IPS DF 19.7 (cell line): ENCODE measurements around the gene ABR.

Source experiments
- DNase-seq: peaks from one replicate; pipeline ENCODE4 v3.0.0-alpha.2; 2013; ENCODE audit warnings: low read depth, low spot score

The ABR gene

DNA sequence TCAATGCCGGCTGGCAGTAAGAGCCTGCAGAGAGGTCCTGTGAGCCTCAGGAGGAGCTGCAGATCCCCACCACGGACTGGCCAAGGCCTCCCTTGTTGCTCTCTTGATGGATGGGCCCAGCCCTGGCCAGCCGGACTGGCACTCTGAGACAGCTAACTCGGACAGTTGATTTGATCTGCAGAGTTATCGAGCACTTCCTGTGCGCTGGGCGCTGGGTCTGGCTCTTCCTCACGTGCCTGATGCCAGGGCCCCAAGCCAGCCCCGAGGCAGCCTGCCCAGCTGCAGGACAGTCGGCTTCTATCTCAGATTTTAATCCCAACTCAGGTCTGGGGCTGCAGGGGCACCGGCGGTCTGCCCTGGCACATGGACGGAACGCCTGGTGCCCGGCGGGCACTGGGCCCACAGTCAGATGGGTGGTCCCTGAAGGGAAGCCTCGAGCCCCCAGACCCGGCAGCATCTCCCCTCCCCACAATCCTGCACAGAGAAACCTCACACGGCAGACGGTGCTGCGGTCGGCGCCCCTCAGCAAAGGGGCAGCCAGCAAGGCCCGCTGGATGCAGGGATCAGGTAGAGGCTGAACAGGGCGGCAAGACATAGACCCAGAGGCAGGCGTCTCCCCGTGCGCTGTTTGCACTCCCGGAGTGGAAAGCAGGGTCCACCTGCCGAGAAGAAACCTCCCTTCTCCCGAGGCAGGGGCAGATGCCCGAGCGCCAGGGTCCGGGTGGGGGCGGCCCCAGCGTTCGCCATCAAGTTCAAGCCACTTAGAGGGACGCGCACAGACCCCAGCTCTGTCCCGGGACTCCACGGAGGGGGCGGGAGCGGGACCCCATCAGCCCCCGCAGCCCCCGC lies 148.9 kb downstream of the ABR start:
- DNase-seq: no peak

DNA sequence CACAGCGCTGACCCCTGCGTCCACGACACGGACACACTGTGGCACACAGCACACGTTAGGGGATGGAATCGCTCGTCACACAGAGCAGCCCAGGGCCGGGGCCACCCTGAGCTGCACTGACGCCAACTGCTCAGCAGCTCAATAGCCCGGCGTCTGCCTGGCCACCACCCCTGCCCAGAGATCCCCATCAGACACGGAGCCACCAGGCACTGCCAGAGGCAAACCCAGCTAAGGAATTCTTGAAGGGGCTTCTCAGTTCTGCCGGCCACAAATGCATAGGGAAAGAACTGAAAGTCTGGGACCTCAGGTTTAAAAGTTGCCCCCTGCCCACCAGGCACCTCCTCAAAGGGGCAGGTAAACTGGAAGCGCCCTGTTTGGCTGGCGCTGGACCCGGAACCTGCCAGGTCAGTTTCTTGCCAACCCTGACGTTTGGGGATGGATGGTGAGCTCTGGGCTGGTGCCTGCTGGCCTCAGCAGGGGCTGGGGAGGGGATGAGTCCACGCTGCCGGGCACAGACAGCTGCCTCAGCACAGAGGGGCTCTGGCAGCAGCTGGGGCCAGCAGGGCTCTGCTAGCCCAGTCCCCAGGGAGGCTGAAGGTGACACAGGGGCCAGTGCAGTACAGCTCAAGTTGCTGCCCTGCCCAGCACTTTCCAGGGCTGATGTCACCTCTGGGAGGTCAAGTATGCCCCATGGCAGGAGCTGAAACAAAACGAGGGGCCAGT lies 149.7 kb downstream of the ABR start:
- no peak for DNase-seq

DNA sequence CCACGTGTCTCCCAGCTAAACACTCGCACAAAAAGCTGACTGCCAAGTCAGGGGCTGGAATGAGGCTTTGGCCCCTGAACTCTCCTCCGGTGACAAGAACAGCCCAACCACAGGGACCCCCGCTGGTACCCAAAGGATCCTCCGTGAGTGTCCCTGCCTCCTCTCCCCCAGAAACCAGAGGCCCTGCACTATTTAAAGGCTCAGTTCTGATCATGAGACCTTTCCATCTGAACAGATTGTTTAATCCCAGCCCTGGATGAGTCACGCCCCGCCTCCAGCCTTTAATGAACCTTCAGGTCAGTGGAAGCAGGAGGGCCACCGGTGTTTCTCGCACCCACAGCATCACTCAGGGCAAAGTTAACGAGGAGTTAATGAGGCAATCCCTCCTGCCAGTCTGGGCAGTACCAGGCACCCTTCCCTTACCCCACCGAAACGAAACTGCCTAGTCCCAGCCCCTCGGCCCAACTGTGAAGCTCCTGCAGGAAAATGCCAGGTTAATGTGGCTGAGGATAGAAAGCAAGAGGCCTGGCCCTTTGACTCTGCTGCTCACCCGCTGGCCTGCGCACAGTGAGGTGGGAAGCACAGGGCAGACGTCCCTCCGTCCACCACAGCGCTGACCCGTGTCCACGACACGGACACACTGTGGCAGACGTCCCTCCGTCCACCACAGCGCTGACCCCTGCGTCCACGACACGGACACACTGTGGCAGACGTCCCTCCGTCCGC lies 150.4 kb downstream of the ABR start:
- DNase-seq: no peak

DNA sequence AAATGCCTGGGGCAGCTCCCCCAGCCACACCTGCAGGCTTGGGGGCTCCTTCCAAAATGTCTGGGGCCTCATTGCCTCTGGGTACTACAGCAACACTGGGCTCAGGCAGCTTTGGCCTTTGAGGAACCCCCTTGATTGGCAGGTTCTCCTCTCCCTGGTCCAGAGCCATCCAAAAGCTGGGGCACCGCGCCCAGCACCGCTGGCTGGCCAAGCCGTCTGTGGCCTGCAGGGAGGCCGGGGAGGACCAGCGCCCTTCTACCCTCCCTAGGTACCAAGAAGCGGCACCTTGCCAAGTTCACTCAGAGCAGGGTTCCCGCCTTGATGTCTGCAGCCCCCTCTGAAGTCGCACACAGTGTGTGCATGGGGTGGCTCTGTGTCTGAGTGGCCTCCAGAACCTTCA lies 152.7 kb downstream of the ABR start:
- DNase-seq: no peak

DNA sequence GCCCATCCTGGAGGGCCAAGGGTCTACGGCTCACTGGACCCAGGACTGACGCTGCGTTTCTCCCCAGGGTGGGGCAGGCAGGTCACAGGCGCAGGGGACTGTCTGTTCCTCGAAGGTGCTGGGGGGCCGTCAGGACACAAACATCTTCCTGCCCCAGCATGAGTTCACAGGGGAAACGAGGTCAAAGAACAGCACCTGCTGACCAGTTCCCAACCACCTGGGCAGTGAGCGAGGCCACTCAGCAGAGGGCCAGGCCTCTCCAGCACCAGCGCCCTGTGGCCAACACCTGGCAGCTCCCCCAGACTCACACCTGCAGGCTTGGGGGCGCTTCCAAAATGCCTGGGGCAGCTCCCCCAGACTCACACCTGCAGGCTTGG lies 153.2 kb downstream of the ABR start:
- no peak for DNase-seq

DNA sequence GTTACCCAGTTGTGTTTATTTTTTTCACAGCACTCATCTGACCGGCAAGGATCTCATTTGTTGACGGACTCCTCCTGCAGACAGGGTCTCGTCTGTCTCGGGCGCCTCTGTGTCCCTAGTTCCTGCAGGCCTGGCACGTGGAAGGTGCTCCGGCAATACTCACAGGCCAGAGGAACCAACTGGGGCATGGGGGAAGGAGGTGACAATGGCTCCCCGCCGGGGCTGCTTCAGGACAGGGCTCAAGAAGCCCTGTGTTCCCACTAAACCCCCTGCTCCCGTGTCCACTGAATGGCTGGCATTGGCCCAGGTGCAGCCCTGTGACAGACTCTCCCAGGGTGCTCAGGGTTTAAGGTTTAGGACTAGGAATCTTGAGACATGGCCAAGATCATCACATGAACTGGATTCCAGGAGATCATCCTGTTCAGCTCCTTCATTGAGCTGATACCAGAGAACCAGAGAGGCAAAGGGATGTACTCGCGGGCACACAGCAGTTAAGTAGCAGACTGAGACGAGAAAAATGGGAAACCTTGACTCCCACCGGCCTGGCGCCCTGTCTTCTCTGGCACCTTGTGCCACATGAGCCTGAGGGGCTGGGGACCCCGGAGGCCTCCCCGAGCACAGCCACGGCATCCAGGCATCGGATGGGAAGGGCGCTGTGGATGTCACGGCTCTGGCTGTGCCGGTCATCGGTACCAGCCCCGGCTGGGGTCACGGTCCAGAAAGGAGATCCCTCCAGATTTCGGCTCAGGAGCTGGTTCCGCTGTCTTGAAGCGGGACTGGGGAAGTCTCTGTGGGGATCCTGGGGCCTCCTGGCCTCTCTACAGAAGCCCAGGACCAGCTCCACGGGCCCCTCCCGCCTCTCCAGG lies 153.8 kb downstream of the ABR start:
- no peak for DNase-seq

DNA sequence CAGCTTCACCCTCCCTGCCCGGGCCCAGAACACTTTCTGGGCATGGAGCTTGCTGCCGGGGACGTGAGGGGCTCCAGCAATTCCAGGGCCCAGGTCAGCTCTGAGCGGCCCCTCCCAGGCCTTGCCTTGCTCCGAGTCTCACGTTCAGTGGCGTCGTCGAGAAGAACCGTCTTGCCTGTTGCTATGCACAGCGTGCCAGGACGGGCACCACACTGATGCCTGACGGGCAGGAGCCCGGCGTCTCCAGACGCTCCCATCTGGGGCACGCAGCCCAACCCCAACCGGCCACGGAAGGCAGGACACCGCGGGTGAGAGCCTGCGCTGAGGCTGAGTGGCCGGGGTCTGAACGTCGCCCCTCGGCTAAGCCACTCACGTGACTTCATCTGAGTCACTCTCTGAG lies 155.7 kb downstream of the ABR start:
- no peak for DNase-seq

DNA sequence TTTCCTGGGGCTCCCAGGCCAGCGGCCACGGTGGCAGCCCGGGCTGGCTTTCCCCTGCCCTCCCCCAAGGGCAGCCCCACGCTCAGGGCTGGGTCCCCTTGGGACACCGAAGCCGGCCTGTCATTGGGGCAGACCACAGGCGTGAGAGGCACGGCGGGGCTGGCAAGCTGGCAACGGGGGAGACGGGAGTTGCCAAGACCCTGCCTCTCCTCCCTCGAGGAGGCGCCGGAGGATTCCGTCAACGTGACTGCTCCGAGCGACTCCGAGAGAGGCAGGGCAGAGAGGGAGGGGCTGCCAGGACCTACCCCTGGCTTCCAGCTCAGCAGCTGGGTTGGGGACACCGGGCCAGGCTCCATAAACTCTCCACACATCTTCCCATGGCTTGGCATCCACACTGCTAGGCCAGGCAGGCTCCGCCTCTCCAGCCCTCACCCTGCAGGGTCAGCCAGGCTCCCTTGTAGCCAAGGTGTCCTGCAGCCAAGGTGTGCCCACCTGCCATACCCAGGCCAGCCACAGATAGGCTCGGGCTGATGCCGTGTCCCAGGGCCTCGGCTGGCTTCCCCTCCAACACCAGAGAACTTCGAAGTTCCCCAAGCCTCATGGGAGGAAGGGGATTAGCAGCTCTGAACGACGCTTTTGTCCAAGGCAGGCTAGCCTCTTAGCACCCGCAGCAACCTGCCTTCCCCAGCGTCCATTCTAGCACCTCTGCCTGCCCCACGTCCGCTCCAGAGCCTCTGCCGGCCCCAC lies 157.3 kb downstream of the ABR start:
- no peak for DNase-seq

DNA sequence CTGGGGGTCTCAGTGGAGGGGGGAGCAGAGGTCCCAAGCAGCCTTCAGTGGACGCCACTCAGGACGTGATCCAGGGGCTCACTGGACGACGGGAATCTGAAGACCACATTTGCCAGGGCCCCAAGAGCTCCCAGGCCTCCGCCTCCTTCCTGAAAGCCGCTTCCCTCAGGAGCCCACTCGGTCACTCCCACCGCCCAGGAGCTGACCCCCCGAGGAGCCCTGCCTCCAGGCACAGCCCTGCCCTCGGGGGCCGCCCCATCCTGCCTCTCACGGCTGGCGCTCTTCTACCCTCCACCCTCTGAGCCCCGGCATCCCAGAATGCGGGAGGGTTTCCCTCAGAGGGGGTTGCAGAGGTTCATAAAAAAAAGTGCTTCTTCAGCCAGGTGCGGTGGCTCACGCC lies 158.6 kb downstream of the ABR start:
- no peak for DNase-seq

DNA sequence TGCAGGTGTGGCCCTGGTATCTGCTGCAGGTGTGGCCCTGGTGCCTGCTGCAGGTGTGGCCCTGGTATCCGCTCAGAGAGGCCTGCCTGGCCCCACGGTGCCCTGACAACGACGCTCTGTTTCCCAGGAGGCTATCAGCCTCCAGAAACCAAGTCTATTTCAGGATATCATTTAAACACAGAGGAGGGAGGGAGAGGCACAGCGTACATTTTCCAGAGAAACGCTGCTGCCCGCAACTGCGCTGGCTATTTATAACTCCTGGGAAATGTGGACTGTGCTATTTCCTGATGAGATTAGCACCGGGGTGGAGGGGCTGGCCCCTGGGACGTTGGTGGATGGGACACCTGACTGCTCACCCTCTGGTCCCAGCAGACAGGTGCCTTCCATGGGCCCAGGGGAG lies 160.3 kb downstream of the ABR start:
- no peak for DNase-seq

DNA sequence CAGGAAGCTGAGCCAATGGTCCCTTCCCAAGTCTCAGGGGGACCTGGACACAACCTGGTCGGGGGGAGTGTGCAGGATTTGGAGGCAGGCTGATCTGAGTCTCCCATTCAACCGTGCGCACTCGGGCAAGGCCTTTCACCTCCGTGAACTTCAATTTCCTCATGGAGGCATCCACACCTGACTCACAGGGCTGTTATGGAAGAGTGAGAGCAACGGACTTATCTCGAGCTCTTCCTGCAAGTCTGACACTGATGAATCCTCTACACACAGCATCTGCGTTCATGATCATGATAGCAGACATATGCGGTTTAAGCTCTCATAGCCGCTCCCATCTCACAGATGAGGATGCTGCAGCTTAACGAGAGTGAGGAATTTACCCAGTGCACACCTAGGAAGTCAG lies 161.2 kb downstream of the ABR start:
- no peak for DNase-seq

DNA sequence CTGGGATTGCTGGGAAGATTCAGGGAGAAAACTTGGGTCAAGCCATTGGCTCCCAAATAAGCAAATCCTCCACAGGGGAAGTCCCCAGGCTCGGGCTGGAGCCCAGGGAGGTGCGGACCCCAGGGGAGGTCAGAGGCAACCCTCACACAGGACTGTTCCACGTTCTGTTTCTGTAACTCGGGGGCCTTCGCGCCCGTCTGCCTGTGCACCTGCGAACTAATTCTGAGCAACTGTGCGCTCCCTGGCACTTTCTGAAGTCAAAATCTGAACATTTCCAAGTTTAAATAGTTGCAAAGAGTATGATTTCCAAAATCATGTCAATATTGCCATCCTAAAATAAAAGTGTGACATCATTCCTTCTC lies 166.1 kb downstream of the ABR start:
- no peak for DNase-seq

DNA sequence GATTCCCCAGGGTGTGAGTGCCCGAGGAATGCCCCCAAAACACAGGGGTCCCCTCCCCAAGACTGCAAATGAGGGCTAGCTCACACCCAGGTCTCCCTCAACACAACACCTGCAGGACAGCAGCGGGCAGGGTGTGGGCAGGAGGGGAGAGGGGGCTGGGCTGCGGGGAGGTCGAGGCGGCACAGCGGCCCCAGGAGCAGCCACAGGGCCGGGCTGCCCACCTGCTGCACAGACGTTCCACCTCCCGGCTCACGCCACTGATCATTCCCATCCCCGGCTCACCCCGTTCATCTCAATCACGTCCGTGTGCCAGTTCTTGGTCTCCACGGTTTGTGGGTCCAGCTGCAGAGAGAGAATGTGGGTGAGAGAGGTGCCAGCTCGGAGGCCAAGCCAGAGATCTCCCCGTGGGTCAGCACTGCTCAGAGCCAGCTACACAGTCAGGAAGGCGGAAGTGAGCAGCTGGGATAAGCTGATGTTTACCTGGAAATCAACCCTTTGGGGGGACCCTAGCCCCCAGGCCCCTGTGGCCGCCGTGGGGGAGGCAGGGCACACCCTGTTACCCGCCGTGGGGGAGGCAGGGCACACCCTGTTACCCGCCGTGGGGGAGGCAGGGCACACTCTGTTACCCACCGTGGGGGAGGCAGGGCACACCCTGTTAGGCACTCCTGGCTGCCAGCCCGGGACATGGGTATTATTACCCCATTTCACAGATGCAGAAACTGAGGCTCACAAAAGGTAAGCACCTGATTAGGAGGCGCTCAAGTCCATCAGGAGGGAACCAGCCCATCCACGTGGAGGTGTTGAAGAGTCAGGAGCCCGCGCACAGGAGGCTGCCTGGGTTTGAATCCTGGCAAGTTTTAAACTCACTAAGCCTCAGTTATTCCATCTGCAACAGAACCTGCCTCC lies 166.7 kb downstream of the ABR start:
- no peak for DNase-seq

DNA sequence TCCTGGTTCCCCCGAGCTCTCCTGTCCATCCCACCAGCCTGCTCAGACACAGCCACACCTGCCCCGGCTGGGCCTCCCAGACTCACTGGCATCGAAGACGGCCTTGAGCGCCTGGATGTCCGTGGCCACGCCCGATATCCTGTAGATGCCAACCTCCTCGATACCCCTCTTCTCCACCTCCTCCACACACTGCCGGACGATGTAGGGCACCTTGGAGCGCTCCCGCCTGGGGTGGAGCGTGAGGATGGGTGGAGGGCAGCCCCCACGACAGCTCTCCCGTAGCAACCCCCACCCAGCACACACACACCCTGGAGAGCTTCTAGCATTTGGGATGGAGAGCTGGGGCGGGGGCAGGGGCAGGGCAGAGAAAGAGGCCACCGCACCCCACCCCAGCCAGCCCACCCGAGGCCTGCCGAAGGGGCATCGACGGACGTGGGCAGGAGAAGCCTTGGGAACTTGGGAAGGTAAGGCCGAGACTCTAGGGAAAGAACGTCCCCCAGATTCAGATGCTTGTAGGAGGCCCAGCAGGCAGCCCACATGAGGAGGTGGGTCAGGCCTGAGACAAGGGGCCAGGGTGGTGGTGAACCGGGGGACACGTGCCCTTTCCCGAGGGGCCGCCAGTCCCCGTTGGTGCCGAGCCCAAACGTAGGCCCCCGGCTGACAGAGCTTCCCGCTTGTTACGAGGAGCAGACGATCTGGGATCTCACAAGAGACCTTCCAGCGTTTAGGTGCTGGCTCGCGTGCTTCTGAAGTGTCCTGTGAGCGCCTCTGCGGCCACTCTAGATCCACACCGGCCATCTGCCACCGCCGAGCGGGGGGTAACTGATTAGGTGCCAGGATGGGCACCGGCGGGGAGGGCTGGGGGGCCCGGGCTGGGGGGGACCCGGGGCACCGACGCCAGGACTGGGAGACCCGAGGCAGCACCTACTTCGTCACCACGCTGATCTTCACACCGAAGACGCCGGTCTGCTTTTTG lies 167.7 kb downstream of the ABR start:
- no peak for DNase-seq

DNA sequence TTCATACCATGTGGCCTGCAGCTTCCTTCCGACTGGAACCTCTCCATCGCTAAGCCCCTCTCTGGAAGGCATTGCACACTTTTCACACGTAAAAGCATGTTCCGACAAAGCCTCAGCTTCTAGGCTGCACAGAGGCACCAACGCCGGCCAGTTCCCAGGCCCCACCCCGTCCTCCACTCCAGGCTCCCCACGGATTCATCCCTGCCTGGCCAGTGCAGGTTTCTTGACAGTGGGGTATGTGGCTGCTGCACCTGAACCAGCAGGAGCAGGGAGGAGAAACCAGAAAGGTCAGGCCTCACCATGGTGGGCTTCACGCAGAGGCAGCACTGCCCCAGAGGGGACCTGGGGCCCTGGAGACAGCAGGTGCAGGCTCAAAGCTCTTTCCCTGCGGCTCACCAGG lies 168.6 kb downstream of the ABR start:
- no peak for DNase-seq

DNA sequence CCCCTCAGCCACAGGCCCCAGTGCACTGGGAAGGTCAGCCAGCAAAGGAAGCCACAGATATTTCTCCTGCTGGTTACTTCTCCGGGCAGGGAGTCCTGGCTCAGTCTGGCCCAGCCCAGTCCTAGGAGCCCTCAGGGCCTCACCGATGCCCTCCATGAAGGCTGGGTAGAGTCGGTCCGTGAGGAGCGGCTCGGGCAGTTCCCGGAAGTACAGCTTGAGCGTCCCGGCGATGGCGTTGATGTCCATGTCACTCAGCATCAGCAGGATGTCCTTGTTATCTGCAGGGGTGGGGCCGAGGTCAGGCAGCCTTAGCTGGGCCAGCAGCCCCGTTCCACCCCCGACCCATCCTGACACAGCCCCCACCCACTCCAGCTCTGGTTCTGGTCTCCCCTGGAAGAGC lies 169.2 kb downstream of the ABR start:
- DNase-seq: no peak

DNA sequence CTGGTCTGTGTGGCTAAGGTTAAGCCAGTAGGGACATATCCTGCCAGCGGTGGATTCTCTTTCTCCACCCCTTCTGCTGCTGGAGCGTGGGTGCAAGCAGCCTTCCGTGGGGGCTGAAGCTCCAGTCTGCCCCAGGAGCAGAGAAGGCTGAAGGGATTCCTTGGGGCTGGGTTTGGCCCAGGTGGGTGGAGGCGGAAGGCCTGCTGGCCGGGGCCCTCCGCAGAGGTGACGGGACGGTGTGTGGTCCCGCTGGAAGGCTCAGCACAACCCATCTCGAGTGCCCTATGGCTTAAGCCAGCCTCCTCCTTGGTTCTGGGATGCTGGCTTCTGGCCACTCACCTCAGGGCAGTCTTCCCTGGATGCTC lies 169.7 kb downstream of the ABR start:
- DNase-seq: no peak

DNA sequence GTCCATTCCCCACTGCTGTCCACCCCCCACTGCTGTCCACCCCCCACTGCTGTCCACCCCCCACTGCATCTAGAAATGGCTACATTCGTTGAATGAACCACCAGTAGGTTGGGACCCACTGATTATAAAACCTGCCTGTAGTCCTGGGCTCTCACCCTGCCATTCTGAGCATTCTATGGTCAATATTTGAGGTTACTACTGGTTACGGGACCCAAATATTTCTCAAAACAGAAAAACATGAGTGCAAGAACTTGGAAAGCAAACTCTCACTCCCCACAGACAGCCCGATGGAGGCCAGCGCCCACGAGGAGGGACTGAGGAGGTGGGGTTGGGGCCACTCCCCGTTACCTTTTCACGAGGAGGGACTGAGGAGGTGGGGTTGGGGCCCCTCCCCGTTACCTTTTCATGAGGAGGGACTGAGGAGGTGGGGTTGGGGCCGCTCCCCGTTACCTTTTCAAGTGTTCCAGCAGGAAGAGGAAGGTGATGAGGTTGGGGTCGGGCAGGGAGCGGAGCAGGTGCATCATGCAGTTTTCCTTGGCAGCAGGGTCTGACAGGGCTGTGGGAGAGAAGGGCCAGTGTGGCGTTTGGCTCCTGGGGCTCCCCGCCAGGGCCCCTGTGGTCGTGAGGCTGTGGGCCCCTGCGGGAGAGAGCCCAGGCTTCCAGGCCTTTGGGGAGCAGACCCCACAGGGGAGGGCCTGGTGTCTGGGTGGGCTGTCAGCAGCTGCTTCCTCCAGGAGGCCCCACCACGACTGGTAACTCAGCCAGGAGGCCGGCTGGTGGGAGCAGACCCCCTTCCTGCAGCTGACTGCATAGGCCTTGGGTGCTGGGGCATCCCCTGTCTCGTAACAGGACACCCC lies 170.3 kb downstream of the ABR start:
- no peak for DNase-seq
